Muscle layer of colon (tissue), 2 donors: ENCODE results near the gene EP300.

Source experiments
- H3K27ac ChIP-seq: one replicate; pipeline ENCODE4 v1.7.0; 2013; ENCODE audit warnings: low read depth, mild to moderate bottlenecking, low read length, moderate library complexity
- H3K27me3 ChIP-seq, 2 donors: one replicate each; pipeline ENCODE4 v1.7.0; 2013; ENCODE audit warnings: low read length in 2 of 2, mild to moderate bottlenecking in 2 of 2; ENCODE audit not compliant: insufficient read depth in 2 of 2, control insufficient read depth in 1 of 2
- H3K36me3 ChIP-seq: one replicate; pipeline ENCODE4 v1.7.0; 2013; ENCODE audit warnings: mild to moderate bottlenecking, low read length; ENCODE audit not compliant: insufficient read depth
- H3K4me1 ChIP-seq: one replicate; pipeline ENCODE4 v1.7.0; 2013; ENCODE audit warnings: mild to moderate bottlenecking, low read length; ENCODE audit not compliant: insufficient read depth
- H3K4me3 ChIP-seq, 2 donors: one replicate each; pipeline ENCODE4 v1.7.0; 2013; ENCODE audit warnings: low read length in 2 of 2, low read depth in 1 of 2, mild to moderate bottlenecking in 1 of 2, moderate library complexity in 1 of 2
- H3K9ac ChIP-seq: one replicate; pipeline ENCODE4 v1.7.0; 2013; ENCODE audit warnings: low read length
- H3K9me3 ChIP-seq: one replicate; pipeline ENCODE4 v1.7.0; 2013; ENCODE audit warnings: mild to moderate bottlenecking, low read length
- donor health status: abdominal sarcoma.
- donor health status: Adenocarcinoma of cecum.

The EP300 gene

DNA sequence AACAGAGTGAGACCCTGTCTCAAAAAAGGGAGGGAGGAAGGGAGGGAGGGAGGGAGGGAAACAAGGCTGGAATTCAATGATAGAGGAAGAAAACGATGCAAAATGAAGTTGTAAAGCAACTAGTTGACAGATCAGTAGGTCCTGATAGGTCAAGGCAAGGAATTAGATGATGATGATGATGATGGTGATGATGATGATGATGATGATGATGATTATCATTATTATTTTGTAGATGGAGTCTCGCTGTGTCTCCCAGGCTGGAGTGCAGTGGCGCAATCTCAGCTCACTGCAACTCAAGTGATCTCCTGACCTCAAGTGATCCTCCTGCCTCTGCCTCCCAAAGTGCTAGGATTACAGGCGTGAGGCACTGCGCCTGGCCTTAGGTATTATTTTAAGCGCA, 101.4 kb downstream of the EP300 start:
- no peaks in the 10 kb centered on the region for H3K36me3 ChIP-seq
- H3K9ac ChIP-seq: no peak overlapping the region
- H3K4me3 ChIP-seq: no peak overlapping the region
- no peak overlapping the region for H3K27ac ChIP-seq
- no peaks in the 10 kb centered on the region for H3K27me3 ChIP-seq
- no peaks in the 10 kb centered on the region for H3K9me3 ChIP-seq
- peaks cover 9% of the 10 kb centered on the region for H3K4me1 ChIP-seq

GRCh38 chr22:41197038-41197972, 104.9 kb downstream of the EP300 start:
- no peaks in the 10 kb centered on the region for H3K27me3 ChIP-seq
- H3K27ac ChIP-seq: no peak overlapping the region
- H3K36me3 ChIP-seq: no peaks in the 10 kb centered on the region
- peak overlapping the region; percentile 66 to 85 for H3K4me3 ChIP-seq
- H3K9ac ChIP-seq: peak overlapping the region; percentile 33
- peaks cover 9% of the 10 kb centered on the region for H3K4me1 ChIP-seq
- no peaks in the 10 kb centered on the region for H3K9me3 ChIP-seq

DNA sequence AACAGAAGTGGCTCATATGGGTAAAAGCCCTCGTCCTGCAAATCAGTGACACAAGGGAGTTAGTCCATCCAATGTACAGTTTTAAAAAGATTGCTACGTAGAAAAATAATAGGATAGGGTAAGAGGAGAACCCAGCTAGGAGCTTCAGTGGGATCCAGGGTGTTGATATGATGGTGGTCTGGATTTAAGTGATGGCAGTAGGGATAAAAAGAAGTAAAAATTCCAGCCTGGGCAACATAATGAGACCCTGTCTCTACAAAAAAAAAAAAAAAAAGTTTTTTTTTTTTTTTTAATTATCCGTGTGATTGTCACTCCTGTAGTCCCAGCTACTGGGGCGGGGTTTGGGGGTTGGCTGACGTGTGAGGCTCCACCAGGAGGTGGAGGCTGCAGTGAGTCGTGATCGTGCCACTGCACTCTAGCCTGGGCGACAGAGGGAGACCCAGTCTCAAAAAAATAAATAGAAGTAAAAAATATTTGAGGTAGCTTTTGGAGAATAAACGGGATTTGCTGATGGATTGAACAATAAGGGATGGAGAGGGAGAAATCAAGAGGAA, 105.7 kb downstream of the EP300 start:
- H3K27ac ChIP-seq: no peak overlapping the region
- H3K4me3 ChIP-seq: peak overlapping the region; percentile 66 to 85
- H3K4me1 ChIP-seq: peaks cover 9% of the 10 kb centered on the region
- H3K36me3 ChIP-seq: no peaks in the 10 kb centered on the region
- no peaks in the 10 kb centered on the region for H3K27me3 ChIP-seq
- peak overlapping the region; percentile 33 for H3K9ac ChIP-seq
- H3K9me3 ChIP-seq: no peaks in the 10 kb centered on the region

- Histone ChIP-seq H3K9me3 (no peaks in the 10 kb centered on the region), H3K27ac (no peak overlapping the region), H3K9ac (no peak overlapping the region), H3K4me1 (peaks cover 14% of the 10 kb centered on the region), H3K36me3 (no peaks in the 10 kb centered on the region), H3K4me3 (no peak overlapping the region), H3K27me3 (no peaks in the 10 kb centered on the region)
Measured at GRCh38 chr22:41201141-41201540, 108.7 kb downstream of the EP300 start.

GRCh38 chr22:41203118-41203517, 110.7 kb downstream of the EP300 start:
- no peaks in the 10 kb centered on the region for H3K27me3 ChIP-seq

GRCh38 chr22:41204066-41204465, 111.7 kb downstream of the EP300 start:
- H3K9ac ChIP-seq: no peak overlapping the region
- H3K36me3 ChIP-seq: no peaks in the 10 kb centered on the region
- no peak overlapping the region for H3K27ac ChIP-seq
- H3K27me3 ChIP-seq: no peaks in the 10 kb centered on the region
- H3K9me3 ChIP-seq: no peaks in the 10 kb centered on the region
- H3K4me3 ChIP-seq: no peak overlapping the region
- peaks cover 5% of the 10 kb centered on the region for H3K4me1 ChIP-seq

More at GRCh38 chr22:41203118-41203517, 110.7 kb downstream of the EP300 start:
- Histone ChIP-seq H3K27ac (no peak overlapping the region), H3K4me1 (peaks cover 9% of the 10 kb centered on the region), H3K9ac (no peak overlapping the region), H3K4me3 (no peak overlapping the region), H3K9me3 (no peaks in the 10 kb centered on the region), H3K36me3 (no peaks in the 10 kb centered on the region)

DNA sequence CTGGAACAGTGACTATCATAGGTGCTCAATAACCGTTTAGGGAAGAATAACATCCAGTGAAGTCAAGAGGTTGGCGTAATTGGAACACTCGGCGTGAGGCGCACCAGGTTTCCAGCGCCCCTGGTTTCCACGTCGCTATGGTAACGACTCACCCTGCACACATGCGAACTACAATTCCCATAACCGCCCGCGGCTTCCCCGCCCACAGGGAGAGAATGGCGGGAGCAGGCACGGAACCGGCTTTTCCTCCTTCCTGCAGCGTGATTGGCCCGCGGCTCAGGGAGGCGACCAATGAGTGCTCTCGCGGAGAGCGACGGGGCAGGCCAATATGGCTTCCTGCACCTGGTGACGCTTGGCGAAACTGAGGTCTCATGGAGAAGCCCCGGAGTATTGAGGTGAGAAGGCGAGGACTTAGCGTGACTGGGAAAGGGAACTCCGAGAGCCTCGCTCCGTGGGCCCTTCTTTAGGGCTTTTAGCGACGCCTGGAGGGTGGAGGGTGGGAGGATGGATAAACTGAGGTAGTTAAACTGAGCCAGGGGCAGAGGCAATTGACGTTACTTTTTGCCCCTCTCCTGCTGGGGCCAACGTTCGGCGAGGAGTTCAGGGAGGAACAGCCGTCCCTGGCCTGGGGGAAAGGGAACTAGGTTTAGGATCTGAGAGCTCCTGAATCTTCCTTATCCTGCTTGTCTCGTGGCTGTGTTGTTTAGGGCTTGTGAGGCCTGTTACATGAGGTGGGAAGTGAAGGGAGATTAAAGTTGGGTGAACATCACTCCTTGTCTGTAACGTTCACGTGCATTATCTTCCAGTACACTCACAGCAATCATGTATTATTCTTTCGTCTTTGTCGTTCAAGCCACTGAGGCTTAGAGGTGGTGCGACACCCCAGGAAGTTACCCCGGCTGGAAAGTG, 112.9 kb downstream of the EP300 start, which contains the start of gene L3MBTL2:
Gene L3MBTL2 (plus strand): TSS at position 321 of the 909 bp plus-strand sequence. CDS start 51 bp downstream, at position 372.
- Histone ChIP-seq H3K9ac (peak within 1 kb of the TSS; percentile 77), H3K36me3 (peaks cover 5% of the 10 kb centered on the region), H3K4me1 (peaks cover 5% of the 10 kb centered on the region), H3K27ac (peak within 1 kb of the TSS; percentile 77), H3K4me3 (peak within 1 kb of the TSS; percentile 58 to 91), H3K27me3 (no peaks in the 10 kb centered on the region), H3K9me3 (no peaks in the 10 kb centered on the region)

- H3K4me1 ChIP-seq: peaks cover 5% of the 10 kb centered on the region
- no peaks in the 10 kb centered on the region for H3K9me3 ChIP-seq
- H3K27ac ChIP-seq: no peak overlapping the region
- H3K9ac ChIP-seq: no peak overlapping the region
- H3K27me3 ChIP-seq: no peaks in the 10 kb centered on the region
- H3K36me3 ChIP-seq: peaks cover 13% of the 10 kb centered on the region
- H3K4me3 ChIP-seq: no peak overlapping the region
Measured at GRCh38 chr22:41206719-41207118, 114.3 kb downstream of the EP300 start.

GRCh38 chr22:41215409-41215808, 123.0 kb downstream of the EP300 start:
- Histone ChIP-seq H3K9ac (no peak overlapping the region), H3K36me3 (peaks cover 32% of the 10 kb centered on the region), H3K4me1 (peaks cover 14% of the 10 kb centered on the region), H3K27ac (no peak overlapping the region), H3K27me3 (no peaks in the 10 kb centered on the region), H3K4me3 (no peak overlapping the region), H3K9me3 (no peaks in the 10 kb centered on the region)

- peak overlapping the region in 1 of 2 donors; percentile 39 for H3K4me3 ChIP-seq
- H3K4me1 ChIP-seq: peaks cover 14% of the 10 kb centered on the region
- H3K36me3 ChIP-seq: peaks cover 32% of the 10 kb centered on the region
- H3K27me3 ChIP-seq: no peaks in the 10 kb centered on the region
- no peaks in the 10 kb centered on the region for H3K9me3 ChIP-seq
- no peak overlapping the region for H3K27ac ChIP-seq
- H3K9ac ChIP-seq: no peak overlapping the region
Measured at GRCh38 chr22:41215926-41216325, 123.5 kb downstream of the EP300 start.

- Histone ChIP-seq H3K27me3 (no peaks in the 10 kb centered on the region), H3K4me3 (peak overlapping the region in 1 of 2 donors; percentile 3), H3K27ac (peak overlapping the region; percentile 38), H3K36me3 (peaks cover 34% of the 10 kb centered on the region), H3K9me3 (no peaks in the 10 kb centered on the region), H3K9ac (no peak overlapping the region), H3K4me1 (peaks cover 14% of the 10 kb centered on the region)
Measured at GRCh38 chr22:41216984-41217383, 124.6 kb downstream of the EP300 start.
